ENCODE results near the gene HJV.
A peak's percentile ranks its signal among the peaks of the same experiment; 100 is the strongest.

- TF ChIP-seq CTCF (conservative IDR thresholded peaks at IDR 0.05; ENCODE audit: low read depth, low read length) (peak; percentile 63), EZH2 (IDR thresholded peaks at IDR 0.05; ENCODE audit: low read length, unreplicated experiment) (no peak), EZH2phosphoT487 (IDR thresholded peaks at IDR 0.05; ENCODE audit: borderline replicate concordance, low read length) (no peak)
Observed at GRCh38 chr1:145978854-145979745, 42.4 kb downstream of the HJV start.
